ENCODE measurements around the gene CAMTA1. TPM values are rescaled to one million over a fixed set of nuclear protein-coding genes. Genes with fewer than 3 reads are reported as not detected.

CAMTA1 gene
- polyA plus RNA-seq, 5 donors: 41.0 to 56.5 (median 48.5) TPM

DNA sequence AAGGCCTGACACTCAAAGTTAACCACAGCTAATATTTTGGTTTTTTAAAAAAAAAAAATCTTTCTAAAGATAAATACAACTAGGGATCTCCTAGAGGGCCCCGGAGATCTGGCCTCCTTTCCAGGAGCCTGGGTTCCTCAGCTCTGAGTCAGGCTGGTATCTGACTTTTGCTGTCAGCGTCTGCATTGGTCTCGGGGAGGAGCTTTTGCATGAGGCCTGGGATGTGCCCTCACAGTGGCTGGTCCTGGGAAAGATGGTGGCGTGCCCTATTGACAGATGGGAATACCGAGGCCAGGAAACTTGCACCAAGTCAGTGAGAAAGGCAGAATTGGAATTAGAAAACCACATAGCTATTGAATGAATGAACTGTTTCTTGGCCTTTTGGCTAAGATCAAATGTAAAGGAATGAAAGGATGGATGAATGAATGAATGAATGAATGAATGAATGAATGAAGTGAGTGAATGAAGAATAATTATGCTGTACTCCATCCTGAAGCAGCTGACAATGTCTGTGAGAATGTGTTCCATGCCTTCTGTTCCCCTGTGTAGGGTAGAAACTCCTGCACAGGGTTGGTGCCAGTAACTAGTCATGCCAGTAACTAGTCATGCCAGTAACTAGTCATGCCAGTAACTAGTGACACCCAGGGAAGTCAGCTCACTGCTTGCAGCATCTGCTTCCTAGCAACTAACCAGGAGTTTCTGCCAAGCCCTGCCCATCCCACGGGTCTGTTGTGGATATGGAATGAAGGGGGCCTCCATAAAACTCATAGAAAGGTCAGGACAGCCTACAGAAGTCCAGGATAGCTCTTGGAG lies 743.3 kb downstream of the CAMTA1 start:
- no peak for DNase-seq

DNA sequence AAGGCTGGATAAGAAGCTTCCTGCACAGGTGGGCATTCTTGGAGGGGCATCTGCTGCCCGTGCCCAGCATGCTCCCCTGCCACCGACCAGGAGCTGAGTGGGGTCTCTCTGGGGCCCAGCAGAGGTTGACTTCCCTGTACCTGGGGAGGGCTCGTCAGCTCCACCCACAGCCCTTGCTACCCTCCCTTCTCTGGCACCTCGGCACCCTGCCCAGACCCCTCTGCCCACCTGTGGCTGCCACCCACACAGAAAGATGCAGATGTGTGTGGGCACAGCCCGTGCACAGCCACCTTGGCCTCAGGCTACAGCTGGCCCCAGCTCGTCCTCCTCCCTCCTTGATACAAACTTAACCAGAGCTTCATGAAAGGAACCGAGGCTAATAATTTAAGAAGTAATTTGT lies 744.7 kb downstream of the CAMTA1 start:
- DNase-seq: no peak

DNA sequence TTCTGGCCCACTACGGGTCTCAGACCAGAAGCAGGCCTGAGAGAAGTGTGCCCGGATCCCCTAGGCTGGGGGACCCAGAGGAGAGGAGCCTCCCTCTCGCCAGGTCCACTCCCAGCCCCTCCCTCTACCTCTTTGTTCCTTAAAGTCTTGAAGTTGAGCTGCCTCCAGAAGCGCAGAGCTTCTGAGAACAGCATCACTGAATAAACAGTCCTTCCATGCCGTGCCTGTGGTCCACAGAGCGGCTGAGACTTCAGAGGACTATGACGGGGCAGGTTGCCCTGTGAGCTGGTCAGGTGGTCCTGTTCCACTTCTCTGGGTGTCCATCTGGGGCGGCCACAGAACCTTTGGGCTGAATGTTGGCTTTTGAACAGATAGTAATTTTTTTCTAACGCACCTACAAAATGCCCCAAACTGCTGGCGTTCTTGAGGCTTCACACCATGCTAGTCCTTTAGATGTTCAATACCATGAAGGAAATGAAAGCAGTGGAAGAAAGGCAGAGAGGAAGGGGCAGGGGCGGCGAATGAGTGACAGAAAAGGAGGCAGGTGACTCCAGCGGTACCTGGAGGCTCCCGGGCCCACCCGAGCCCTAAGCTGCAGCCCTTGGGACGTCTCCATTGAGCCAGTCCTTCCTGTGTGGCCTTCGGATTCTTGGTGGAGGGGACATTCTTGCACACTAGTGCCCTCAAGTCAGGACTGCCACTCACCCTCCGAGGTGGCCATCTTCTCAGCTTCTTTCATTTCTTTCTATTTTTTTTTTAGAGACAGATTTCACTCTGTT lies 746.5 kb downstream of the CAMTA1 start:
- no peak for DNase-seq

GRCh38 chr1:7533006-7533405 lies 747.8 kb downstream of the CAMTA1 start:
- DNase-seq: no peak

DNA sequence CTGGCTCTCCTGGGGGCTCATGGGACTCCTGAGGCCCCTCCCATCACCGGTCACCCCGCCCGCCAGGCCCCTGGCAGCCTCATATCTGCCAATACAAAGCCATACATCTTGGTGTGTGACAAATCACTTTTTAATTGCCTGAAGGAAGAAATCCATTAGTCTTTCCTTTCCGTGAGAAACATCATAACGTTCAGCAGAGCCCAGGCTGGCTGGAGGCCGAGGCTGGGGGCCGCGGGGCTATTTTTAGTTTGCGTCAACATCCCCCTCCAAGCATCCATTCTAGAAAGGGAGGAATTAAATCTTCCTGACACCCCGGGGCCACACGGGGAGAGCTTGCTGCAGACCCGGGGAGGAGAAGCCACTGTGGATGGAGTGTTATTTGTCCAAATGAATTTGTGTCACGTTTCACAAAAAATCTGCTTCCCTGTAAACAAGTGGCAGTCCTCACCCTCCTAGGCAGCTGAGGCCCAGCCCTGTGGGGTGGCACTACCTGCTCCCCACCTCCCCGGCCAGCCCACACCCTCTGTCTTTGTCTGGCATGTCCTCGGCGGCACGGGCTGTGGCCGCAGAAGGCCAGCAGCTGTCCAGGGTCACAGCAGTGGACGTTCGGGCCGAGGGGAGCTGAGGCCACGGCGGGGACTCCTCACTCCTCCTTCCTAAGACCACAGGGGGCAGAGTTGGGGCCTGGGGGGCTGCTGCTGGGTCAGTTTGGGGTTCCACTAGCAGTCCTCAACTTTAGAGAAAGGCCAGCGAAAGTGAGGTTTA lies 749.0 kb downstream of the CAMTA1 start:
- peak; percentile 49 to 51 for DNase-seq

DNA sequence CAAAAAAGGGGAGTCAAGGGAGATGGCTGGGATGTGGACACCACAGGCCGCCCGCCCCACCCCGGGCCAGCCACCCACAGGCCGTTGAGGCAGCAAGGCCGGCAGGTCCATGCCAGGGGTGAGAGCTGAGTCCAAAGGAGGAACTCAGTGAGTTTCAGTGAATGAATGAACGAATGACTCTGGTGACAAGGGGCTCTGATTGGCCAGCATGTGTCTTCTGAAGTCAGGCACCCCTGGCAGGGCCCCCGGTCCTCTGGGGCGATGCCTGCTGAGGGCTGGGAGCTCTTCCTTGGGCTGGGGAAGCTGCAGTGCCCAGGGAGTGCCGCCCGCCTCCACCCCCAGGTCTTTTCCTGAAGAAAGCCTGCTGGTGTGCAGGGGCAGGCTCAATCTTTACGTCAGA lies 749.8 kb downstream of the CAMTA1 start:
- DNase-seq: no peak

DNA sequence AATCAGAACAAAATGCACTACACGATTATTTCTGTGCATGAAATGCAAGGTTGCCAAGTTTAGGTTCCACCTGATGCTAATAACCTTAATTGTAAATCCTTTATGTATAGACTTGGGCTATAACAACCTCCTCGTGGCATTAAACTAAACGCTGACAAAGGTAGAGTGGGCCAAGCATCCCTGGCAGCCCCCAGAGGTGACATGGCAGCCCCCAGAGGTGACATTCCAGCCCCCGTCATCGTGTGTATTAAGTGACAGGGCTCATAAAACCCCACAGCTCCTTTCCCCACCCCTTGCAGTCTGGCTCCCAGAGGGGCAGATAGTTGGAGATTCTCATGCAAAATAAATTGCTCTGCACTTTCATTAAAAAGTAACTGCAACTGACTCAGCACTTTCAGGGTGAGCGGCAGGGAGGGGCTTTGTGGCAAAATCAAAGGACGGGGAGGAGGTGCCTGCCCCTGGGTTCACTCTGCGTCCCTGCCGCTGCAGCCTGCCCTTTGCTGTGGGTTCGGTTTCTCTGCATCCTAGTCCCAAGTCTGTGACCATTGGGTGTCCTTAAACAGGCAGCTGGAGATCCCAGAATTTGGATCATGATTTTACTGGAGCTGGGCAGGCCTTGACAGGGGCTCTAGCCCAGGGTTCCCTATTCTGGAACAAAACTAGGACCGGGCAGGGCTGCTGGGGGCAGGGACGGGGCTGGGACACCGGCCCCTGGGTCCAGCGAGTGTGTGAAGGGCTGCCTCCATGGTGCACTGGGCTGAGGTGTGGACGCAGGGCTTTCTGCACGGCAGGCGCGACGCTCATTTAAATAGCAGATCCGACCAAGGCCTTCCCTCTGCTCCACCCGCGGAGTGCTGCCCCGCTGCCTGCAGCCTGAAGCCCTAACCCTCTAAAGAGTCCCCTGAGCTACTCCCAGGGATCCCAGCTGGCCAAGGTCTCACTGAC lies 751.0 kb downstream of the CAMTA1 start:
- DNase-seq: no peak

GRCh38 chr1:7536891-7537591 lies 751.8 kb downstream of the CAMTA1 start:
- DNase-seq: no peak

GRCh38 chr1:7538033-7538432 lies 752.8 kb downstream of the CAMTA1 start:
- DNase-seq: no peak

- DNase-seq: no peak
Measured at GRCh38 chr1:7538849-7539768, 753.9 kb downstream of the CAMTA1 start.

- DNase-seq: no peak
Measured at GRCh38 chr1:7539769-7540175, 754.5 kb downstream of the CAMTA1 start.

- DNase-seq: no peak
Measured at GRCh38 chr1:7540816-7541215, 755.6 kb downstream of the CAMTA1 start.

- no peak for DNase-seq
Measured at GRCh38 chr1:7541629-7542028, 756.4 kb downstream of the CAMTA1 start.

DNA sequence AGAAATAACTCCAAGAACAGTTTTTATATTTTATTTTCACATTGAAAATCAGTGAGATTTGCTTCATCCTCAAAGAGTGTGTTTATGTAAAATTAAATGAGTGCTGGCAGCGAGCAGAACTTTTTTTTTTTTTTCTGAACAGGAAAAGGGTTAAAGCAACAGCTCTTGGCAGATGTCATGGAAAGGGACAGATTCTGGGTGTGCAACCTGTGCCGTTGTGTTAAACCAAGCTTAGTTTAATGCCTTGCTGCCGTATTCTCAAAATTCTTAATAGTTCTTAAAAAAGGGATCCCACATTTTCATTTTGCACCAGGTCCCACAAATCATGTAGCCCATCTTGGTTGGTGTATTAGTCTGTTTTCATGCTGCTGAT lies 758.5 kb downstream of the CAMTA1 start:
- no peak for DNase-seq

- no peak for DNase-seq
Measured at GRCh38 chr1:7549277-7550161, 764.3 kb downstream of the CAMTA1 start.

- no peak for DNase-seq
Measured at GRCh38 chr1:7550261-7550865, 765.1 kb downstream of the CAMTA1 start.

- no peak for DNase-seq
Measured at GRCh38 chr1:7550981-7551380, 765.7 kb downstream of the CAMTA1 start.

DNA sequence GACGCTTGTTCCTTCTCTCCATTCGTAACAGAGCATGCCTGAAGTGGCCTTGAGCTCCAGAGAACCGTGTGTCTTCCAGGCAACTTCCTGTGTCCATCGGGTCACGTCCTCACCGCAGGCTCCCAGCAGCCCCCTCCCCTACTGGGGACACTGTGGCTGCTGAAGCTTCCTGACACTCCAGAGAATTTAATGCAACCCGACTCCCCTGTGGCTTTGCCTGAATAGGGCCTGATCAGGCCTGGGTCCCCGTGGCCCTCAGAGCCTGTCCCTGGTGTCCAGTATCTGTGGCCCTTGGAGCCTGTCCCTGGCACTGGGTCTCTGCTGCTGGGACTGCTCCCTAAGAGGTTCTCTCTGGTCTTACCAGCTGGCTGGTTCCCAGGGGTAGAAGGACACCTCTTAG lies 766.2 kb downstream of the CAMTA1 start:
- no peak for DNase-seq
